COLO668 (cell line): ENCODE results near the gene ARL4C.
A peak's percentile ranks its signal among the peaks of the same experiment; 100 is the strongest.

ENCODE experiments used
- DNase-seq: peaks from one replicate; lab custom pipeline; 2025; ENCODE audit not compliant: unreplicated experiment; lab: John Stamatoyannopoulos, UW

ARL4C gene

DNA sequence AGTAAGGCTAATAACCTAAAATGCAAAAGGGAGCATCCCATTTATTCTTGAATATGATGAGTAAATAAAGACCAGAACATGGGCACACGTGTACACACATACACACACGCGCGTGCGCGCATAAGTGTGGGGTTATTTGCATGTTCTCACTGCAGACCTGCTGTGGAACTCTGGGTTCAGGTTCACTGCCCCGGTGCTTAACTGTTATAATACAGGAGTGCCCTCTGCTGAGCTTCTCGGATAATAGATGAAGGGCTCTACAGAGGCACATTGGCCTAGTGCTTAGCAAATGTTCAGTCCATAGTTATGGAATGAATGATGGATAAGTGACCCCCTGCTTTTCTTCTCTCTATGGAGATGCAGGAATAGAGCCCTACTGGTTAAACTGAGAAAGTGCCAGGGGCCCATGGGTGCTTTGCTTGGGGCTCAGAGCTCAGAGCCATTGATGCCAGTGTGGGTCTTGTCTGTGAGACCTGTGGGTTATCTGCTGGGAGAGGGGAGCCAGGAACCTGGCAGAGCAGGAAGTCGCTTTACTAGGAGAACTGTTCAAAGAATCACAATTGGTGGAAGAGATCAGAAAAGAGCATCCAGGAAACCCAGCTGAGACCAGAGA lies 3.6 kb upstream of the ARL4C start:
- peak; percentile 74 for DNase-seq

DNA sequence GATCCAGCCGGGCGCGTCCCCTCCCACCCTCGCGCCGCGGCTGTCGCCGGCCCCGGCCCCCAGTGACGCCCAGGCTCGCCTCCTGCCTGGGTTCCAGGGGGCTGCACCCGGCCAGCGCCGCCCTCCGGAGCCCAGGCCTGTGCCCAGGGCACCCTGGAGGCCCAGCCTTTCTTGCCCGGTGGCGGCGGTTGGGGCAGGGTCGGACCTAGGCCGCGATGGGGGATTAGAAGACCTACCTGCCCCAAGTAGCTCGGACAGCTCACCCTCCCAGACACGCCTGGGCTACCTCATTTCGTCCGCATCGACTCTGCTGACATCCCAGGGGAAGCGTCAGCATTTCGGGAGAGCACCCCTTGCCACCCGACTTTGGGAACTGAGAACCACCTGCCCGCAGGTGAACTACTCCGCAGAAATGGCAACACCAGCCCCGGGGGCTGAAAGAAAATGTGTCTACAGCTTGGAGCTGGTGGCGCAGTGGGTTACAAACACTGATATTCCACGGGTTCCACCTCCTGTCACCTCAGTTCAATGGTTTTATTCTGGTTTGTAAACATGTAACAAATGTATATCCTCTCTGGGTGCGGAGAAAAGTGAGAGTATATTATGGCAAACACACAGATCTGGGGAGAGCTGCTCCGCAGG lies 834 bp upstream of the ARL4C start:
- no peak for DNase-seq

DNA sequence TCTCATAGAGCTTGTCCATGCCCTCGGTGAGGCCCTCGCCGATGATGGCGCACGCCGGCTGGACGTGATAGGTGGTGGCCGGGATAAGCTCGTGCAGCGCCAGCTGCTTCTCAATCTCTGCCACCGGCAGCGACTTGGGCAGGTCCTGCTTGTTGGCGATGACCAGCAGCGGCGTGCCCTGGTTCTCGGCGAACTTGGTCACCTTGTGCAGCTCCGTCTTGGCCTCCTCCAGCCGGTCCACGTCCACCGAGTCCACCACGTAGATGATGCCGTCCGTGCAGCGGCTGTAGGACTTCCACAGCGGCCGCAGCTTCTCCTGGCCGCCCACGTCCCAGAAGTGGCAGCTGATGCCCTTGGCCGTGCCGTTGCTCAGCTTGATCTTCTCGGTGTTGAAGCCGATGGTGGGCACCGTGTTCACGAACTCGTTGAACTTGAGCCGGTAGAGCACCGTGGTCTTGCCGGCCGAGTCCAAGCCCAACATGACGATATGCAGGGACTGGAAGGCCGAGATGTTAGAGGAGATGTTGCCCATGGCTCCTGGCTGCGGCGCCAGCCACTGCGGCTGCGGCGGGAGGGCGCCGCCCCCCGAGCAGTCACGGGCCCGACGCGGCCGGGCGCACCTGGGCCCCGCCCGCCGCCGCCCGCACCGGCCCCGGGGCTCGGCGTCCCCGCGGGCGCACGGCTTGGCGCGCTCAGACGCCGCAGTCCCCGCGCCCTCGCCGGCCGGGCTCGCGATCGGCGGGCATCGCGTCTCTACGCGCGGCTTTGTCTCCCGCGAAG lies 636 bp downstream of the ARL4C start:
- DNase-seq = peak; percentile 88

DNA sequence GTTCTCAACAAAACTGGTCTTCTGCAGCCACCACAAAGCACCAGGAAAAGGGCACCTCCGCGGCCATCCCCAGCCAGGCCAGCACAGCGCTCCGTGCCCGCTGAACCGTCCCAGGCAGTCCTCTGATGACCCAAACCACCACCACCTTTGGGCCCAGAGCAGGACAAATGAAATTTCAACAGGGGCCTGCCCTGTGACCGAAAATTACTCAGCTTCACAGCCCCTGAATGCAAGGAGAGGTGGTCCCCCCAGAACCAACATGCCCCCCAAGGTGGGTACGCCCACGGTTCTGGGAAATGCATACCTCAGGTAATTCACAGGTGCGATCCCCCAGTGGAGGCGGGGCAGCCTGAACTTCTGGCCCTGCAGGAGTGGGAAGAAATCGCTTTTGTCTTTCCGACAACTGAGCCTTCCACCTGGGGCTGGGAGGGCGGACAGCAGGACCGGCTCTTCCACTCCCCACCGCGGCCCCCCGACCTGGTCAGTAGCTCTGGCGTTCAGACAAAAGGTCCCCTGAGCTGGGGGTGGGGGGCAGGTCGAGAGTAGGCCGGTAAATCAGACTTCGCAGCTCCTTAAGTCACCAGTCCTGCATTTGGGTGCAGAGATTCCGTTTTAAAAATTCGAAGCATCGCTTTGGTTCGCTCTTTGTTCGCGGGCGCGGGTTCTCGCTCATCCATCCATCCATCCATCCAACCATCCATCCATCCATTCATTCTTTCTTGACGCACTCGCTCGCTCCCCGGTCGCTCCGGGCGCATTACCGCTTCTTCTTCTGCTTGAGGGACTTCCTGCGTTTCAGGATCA lies 1.4 kb downstream of the ARL4C start:
- peak; percentile 47 for DNase-seq

DNA sequence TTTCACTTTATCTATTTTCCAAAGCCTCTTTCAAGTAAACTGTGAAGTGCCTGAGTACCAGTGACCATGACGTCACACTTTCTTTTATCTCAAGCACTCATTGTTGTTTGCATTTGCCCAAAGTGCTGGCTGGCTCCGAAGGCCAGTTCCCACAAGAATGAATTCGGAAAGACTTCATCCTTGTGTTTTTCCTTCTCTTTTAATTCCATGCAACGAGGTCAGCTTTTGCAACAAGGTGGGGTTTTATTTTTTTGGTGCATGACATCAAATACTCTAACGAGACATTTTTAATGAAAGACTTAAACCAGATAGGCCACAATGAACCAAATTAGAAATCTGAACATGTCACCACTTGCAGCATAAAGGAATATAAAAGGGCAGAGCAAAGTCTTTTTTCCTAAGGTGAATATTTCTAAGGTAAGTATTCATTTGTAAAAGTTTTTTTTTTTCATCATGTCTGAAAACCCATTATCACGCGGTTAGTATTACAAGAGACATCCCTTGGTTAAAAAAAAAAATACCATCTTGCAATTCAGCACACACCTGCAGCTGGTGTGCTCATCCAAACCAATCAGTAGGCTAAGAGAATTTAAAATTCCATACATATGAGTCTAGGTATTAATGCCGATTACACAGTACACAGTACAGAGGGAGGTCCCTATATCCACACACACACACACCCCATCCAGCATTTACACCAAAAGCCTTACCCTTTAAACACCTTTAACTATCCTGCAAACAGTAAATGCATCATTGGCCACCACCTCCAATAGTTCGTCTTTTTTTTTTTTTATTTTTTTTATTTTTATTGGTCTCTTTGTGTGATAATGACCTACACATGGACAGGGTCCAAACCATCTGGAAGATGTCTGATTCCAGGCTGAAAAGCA lies 2.3 kb downstream of the ARL4C start:
- peak; percentile 34 for DNase-seq

DNA sequence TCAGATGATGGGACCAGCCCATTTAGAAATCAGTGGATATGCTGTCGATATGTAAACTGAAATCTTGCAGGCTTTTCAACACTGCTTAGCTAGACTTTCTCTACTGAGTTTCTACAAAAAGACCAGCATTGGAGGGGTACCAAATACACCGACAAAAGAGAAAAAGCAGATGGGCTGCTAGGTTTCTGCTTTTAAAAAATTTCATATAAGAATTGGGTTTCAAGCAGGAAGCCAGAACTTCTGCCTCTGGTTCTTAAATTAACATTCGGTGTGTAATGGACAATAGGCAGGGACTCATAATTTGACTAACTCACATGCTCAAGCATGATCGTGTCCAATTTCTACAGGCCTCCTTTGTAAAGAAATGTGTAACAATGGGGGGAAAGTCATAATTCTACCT lies 3.1 kb downstream of the ARL4C start:
- no peak for DNase-seq

DNA sequence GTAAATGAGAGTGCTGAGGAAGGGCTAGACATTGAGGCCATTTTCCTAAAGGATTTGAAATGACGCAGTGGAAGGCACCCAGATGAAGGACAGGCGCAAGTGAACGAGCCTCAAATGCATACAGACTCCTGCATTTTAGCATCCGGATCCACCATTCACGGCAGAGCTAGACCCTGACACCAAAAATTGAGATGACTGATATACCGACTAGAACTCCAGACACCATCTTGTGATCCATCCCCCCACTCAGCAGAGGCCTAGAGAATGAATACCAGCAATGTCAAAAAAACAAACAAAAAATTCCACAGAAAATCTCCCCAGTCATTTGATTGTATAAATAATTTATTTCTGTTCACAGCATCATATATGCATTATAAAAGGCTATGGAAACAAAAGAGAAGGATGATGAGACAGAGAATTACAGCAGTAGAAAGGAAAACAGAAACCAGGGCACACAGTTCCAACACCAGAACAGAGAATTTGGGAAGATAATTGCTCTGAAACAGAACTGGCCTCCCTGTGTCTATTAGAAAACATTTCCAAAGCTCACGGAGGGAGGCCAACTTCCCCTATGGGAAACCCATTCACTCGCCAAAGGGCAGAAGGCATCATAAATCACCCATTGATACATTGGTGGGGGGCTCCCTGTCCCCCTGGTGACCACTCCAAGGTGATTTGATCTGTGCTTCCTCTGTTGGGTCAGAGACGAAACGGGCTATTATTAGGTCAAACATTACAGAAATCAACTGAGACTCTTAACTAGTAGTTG lies 4.0 kb downstream of the ARL4C start:
- no peak for DNase-seq

DNA sequence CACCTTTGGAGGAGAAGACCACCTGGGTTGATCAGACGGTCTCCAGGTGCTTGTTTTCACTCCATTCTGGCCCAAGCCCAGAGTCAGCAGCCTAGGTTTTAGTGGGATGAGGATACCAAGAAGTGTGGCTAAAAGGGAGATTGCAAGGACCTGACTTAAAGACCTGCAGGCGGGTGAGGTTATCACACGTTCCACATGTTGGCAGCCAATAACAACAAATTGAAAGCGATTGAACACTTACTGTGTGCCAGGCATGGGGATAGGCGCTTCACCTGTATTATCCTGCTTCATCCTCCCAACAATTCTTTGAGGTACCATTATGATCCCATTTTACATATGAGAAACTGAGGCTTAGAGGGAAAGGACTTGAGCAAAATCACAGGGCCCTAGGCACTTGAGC lies 5.0 kb downstream of the ARL4C start:
- DNase-seq = no peak

DNA sequence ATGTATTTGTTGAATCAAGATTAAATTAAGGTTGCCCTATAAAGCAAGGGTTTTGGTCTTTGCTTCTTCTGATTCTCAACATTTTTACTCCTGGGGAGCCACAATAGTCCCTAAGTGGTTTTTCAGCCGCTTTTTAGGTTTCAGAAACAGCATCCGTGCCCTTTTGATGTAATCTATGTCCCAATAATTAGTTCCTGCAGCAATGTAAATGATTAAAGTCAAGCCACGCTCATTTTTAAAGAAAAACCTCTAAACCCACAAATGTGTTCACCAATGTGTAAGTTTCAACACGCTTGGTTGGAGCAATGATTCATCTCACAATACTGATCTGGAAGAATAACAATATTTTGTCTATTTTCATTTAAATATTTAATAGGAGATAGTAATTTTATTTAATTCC lies 5.6 kb downstream of the ARL4C start:
- DNase-seq = no peak

DNA sequence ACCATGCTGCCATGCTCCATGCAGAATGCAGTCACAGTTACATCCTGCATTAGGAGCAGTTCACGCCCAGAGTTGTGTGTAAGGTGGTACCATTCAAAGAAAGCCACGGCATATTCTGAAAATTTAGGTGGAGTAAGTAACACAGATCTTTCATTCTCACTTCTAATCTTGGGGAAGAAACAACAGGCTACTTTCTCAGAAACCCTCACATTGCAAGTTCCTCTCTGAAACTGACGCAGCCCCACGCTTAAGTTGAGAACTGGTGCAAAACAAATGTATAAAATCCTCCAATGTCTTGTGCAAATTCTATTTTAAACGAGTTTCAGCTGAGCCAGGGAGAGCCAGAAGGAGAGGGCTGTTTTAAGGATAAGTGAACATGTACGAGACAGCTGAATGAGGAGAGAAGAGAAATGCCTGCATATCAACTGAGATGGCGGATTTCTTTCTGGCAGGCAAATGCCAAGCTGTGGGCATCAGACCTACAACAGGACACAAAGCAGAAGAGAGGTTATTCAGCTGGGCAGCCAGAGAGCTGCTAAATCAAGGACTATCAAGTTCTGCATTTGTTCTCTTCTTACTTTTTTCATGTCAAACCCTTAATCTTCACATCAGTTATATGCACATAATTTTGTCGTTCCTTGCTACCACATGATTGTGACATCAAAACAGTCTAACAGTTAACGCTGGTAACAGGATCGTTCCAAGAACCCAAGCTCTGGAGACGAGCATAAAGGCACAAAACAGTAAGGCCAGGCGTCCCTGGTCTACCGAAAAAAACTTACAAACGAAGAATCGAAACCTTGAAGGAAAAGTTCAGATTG lies 6.4 kb downstream of the ARL4C start:
- DNase-seq = no peak

DNA sequence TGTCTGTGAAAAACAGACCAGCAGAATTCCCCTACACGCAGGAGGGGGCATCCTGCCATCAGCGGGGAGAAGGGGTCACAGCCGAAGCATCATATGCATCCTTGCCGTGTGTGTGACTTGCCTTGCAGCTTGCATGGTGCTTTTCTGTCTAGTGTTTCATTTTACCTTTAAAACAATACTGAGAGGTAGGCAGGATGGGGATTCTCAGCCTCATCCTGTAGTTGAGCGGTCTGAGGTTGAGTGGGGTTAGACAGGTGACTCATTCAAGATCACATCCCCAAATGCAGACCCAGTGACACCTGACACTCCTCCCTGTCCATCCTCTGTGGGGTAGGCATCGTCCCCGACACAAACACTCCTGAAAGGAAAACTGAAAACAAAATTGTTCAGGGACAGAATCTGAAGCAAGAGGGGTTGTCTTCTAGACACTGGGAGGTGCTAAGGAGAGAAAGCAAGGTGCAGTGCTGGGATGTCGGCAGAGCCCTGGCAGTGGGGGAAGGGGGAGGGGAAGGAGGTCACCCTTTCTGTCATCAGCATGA lies 7.9 kb downstream of the ARL4C start:
- no peak for DNase-seq

DNA sequence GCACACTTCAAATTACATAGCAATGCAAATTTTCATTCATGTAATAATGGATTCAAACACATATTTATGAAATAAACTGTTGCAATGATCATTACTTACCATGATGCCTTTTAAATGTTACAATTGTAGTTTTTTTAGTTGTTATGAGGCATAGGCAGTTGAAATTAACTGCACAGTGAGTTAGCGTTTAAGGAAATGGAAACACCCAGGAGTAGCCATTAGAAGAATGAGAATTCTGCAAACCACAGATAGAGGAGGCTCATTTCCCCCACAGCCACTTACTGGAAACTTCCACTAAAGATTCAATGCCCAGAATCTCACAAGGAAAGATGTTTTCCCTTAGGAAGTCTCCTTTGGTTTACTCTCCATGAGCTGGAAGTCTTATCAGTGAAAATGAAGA lies 8.4 kb downstream of the ARL4C start:
- no peak for DNase-seq

DNA sequence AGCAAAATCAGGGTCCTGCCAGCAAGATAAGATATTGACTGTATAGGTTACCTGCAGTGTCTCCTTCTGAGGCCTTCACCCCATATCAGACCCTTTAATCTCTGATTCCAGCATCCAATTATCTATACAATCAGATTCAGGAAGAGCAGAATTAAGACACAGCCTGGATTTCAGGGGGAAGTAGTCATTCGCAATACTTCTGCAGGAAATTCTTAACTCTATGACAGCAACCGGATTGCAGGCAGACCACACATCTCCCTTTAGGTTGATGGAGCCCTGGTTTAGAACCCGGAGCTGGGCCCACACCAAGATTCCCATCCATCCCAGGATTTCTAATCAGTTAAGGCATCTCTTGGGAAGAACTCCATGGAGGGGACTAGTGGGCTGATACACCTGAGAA lies 9.5 kb downstream of the ARL4C start:
- DNase-seq = no peak

DNA sequence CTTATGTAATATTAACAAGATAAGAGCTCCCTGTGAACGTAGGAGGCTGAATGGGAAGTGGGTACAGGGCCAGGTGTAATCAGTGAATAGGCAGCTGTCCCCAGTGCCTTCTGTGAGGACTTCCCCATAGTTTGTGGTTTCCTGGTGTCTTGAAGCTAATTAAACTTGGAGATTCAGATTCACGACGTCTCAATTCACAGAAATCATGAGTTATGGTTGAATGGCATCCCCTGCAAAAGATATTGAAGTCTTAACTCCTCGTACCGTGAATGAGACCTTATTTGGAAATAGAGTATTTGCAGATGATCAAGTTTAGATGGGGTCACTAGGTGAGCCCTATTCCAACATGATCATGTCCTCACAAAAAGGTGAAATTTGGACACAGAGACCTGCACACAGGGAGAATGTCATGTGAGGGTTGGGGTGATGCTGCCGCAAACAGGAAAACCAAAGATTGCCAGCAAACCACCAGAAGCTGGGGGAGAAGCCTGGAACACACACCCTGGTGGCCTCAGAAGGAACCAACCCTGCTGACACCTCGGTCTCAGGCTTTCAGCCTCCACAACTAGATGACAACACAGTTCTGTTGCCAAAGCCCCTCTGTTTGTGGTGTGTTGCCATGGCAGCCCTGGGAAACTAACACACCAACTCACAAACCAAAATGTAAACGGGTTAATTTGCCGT lies 13.2 kb downstream of the ARL4C start:
- peak; percentile 17 for DNase-seq

DNA sequence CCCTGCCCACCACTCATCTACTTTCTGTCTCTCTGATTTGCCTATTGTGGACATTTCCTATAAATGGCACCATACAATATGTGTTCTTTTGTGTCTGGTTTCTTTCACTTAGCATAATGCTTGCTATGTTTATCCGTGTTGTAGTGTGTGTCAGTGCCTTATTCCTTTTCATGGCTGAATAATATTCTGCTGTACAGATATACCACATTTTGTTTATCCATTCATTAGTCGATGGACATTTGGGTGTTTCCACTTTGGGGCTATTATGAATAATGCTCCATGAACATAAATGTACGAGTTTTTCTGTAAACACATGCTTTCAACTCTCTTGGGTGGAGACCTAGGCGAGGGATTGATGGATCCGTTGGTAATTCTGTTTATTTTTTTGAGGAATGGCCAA lies 15.6 kb downstream of the ARL4C start:
- DNase-seq = no peak

DNA sequence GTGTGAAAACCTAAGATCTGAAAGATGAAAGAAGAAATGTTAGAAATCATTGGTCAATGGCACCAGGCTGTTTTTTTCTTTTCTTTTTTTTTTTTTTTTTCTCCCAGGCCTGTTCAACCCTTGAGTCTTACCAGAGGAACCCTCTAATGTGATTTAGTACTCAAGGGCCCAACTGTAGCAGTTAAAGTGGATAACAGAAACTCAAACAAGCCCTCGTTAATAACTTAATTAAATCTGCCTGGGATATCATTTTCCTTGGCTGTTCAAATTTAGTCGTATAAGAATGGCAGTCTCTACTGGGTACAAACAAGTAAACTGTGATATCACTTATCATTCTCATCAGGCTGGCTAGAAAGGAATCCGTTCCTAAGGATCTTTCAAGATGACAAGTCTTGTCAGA lies 16.5 kb downstream of the ARL4C start:
- no peak for DNase-seq

DNA sequence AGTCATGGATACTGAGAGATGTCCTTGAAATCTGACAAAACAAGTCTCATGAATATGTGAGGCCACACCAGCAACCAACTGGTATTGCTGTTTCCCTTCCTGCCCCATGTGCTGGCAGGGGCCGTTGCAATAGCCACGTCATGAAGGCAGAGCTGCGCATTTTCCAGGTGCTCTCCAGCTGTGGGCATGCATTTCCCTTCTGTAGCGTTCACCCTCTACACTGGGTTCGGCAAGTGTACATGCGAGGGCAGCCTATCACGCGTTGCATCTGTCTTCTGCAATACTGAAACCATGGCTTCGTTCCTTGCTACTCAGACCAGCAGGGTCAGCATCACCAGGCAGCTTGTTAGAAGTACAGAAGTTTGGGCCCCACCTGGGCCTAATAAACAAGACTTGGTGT lies 17.4 kb downstream of the ARL4C start:
- no peak for DNase-seq
